ENCODE results near the gene CYB5RL.
"Not testable (repeated sequence)": the region's sequence is repeated elsewhere in the genome, so short reads cannot be mapped to it uniquely, and the experiment has no call there.

Gene CYB5RL

DNA sequence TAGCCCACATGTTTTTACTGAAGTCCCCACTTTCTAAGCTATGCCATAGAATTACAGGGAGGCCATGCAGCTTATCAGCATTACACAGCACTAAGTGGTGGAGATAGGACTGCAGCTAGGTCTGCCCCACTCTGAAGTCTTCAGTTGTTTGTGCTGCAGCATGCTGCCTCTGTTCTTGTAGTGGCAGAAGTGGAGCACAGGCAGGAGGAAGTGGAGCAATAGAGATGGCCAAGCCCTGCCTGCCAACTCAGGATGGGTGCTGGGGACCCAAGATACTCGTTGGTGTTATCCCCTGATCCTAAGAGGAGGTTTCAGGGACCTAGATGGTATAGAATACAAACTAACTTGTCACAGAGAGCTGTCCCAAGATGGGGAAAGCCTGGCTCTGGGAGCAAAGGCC is 13.0 kb upstream of the CYB5RL start:
- TF ChIP-seq, protein P1, sequence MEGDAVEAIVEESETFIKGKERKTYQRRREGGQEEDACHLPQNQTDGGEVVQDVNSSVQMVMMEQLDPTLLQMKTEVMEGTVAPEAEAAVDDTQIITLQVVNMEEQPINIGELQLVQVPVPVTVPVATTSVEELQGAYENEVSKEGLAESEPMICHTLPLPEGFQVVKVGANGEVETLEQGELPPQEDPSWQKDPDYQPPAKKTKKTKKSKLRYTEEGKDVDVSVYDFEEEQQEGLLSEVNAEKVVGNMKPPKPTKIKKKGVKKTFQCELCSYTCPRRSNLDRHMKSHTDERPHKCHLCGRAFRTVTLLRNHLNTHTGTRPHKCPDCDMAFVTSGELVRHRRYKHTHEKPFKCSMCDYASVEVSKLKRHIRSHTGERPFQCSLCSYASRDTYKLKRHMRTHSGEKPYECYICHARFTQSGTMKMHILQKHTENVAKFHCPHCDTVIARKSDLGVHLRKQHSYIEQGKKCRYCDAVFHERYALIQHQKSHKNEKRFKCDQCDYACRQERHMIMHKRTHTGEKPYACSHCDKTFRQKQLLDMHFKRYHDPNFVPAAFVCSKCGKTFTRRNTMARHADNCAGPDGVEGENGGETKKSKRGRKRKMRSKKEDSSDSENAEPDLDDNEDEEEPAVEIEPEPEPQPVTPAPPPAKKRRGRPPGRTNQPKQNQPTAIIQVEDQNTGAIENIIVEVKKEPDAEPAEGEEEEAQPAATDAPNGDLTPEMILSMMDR (IDR thresholded peaks at IDR 0.05; ENCODE audit: low read depth, low read length, missing control alignments): no peak
- in situ Hi-C loops (cut with HindIII; ENCODE audit: low sequenced_read_pairs): no loop called here
- no peak overlapping the region for H3K4me3 ChIP-seq (ENCODE audit: low read depth, low read length)
- no peak for DNase-seq (ENCODE audit: low read depth)

DNA sequence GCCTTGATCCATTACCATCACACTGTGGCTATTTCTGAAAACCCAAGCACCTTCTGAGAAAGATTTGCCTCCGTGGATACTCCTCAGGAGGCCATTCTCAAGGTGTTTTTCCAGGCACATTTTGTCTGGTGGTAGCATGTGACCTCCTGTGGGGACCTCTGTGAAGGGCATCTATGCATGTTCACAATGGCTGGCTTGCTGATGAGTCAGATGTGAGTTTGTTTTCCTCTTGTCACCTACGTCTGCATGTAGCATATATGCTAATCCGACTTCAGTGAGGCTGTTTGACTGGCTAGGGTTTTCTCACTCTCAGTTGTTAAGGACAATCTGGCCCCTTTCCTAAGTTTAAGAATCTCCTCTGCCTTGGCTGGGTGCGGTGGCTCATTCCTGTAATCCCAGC is 8.1 kb upstream of the CYB5RL start:
- H3K4me3 ChIP-seq (ENCODE audit: low read depth, low read length); DNase-seq (ENCODE audit: low read depth); in situ Hi-C loops (cut with HindIII; ENCODE audit: low sequenced_read_pairs): not testable (repeated sequence)

DNA sequence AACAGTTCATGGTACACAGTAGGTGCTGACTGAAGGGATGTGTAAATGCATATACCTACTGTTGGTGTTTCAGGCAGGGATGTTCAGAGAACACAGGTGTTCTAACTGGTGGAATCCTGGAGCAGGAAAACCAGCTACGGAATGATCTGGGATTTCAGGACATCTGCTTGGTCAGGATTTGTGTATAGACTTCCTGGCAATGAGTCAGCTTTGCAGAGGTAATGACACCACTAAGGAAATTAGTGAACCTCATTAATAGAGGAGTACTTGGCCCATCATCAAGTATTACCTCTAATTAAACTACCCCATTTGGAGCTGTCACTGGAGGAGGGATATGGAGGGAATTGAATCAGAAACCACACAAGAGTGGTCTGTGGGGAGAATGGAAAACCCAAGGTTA is 7.5 kb upstream of the CYB5RL start:
- in situ Hi-C loops (cut with HindIII; ENCODE audit: low sequenced_read_pairs): no loop called here

DNA sequence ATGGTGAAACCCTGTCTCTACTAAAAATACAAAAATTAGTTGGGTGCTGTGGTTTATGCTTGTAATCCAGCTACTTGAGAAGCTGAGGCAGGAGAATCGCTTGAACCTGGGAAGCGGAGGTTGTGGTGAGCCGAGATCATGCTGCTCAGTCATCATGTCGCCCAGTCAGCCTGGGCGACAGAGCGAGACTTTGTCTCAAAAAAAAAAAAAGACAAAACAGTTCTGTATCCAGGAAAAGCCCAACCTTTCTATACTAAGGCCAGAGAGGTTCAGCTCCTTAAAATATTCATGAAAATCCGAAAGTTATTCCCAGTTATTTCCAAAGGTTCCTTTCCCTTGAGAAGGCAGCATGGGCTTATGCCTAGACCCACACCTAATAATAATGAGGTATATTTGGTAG is 4.4 kb upstream of the CYB5RL start:
- in situ Hi-C loops (cut with HindIII; ENCODE audit: low sequenced_read_pairs): no loop called here
- TF ChIP-seq, protein P1 (IDR thresholded peaks at IDR 0.05; ENCODE audit: low read depth, low read length, missing control alignments): no peak
- H3K4me3 ChIP-seq (ENCODE audit: low read depth, low read length): no peak overlapping the region
- DNase-seq (ENCODE audit: low read depth): no peak

More for the DNA sequence above, 7.5 kb upstream of the CYB5RL start:
- TF ChIP-seq, protein P1 (IDR thresholded peaks at IDR 0.05; ENCODE audit: low read depth, low read length, missing control alignments): no peak
- DNase-seq (ENCODE audit: low read depth): no peak
- H3K4me3 ChIP-seq (ENCODE audit: low read depth, low read length): no peak overlapping the region

DNA sequence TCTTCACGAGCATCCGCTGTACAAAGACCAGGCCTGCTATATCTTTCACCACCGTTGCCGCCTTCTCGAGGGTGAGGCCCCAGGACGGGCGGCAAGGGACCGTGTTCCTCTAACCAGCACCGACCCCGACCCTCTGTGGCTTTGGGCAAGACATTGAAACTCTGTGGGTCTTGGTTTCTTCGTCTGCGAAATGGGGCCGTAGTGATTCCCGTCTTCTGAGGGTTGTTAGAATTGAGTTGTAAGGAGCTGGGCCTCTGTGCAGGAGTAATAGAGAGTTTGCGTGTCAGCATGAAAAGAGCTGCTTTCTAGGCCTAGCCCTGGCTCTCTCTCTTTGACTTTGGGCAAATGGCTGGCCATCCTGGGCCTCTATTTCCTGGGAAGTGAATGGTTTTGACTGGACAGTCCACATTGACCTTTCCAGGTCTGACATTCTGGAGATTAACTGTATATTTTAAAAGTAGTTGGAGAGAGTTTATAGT is 728 bp upstream of the CYB5RL start:
- DNase-seq (ENCODE audit: low read depth): no peak
- peak overlapping the region; percentile 96 for H3K4me3 ChIP-seq (ENCODE audit: low read depth, low read length)
- in situ Hi-C loops (cut with HindIII; ENCODE audit: low sequenced_read_pairs): no loop called here
- TF ChIP-seq, protein P1 (IDR thresholded peaks at IDR 0.05; ENCODE audit: low read depth, low read length, missing control alignments): no peak

DNA sequence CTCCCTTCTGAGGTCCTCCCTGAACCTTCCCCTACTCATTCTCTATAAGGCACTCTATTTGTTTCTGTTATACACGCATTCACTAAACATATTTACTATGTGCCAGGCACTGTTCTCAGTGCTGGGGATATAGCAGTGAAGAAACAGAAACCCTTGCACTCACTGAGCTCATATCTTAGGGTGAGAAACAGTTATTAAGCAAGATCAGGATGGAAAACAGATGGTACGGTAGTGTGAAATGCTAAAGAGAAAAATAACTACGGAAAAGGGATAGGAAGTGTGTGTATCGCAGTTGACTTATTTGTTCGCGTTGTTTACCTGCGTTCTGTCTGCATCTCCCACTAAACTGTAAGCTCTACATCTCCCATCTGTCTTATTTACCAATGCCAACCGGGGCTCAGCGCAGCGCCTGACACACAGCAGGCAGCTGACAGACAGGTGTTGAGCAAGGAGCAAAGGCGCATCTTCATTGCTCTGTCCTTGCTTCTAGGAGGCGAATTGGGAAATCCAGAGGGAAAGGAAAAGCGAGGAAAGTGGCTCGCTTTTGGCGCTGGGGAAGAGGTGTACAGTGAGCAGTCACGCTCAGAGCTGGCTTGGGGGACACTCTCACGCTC is 572 bp downstream of the CYB5RL start:
- TF ChIP-seq, protein P1 (IDR thresholded peaks at IDR 0.05; ENCODE audit: low read depth, low read length, missing control alignments): no peak
- H3K4me3 ChIP-seq (ENCODE audit: low read depth, low read length): peak overlapping the region; percentile 96
- in situ Hi-C loops (cut with HindIII; ENCODE audit: low sequenced_read_pairs): no loop called here
- no peak for DNase-seq (ENCODE audit: low read depth)

DNA sequence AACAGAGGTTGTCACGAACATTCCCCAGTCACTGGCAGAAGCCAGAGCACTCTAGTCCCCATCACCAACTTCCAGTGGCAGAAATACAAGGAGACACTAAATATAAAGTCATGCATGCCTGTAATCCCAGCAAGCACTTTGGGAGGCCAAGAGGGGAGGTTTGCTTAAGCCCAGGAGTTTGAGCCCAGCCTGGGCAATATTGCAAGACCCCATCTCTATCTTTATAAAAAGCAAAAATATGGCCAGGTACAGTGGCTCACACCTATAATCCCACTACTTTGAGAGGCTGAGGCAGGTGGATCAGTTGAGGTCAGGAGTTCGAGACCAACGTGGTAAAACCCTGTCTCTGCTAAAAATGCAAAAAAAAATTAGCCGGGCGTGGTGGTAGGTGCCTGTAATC is 6.4 kb downstream of the CYB5RL start:
- in situ Hi-C loops (cut with HindIII; ENCODE audit: low sequenced_read_pairs): no loop called here
- no peak overlapping the region for H3K4me3 ChIP-seq (ENCODE audit: low read depth, low read length)
- no peak for DNase-seq (ENCODE audit: low read depth)
- TF ChIP-seq, protein P1 (IDR thresholded peaks at IDR 0.05; ENCODE audit: low read depth, low read length, missing control alignments): no peak
